Spleen (tissue), 7 donors: Measurements from ENCODE around the gene FGD5.

Experiments
- POLR2A ChIP-seq, 3 donors: fragments of 450-650 bp; IDR thresholded peaks; one replicate each; pipeline ENCODE4 v1.5.1; 2017; ENCODE audit warnings: antibody characterized with exemption in 3 of 3, mild to moderate bottlenecking in 1 of 3
- TF ChIP-seq, protein P1 (sequence below), 11 experiments: fragments of 200-600 bp in 7 of 11; fragments of 450-650 bp in 4 of 11; sonication (generic) in 4 of 11; IDR thresholded peaks in 8 of 11; conservative IDR thresholded peaks in 3 of 11; 1 replicate in 7 of 11; 2 replicates in 4 of 11; pipeline versions ENCODE4 v1.4.0 to v1.8.0; 2016 to 2021; ENCODE audit warnings: antibody characterized with exemption in 11 of 11, inconsistent platforms in 4 of 11, mild to moderate bottlenecking in 1 of 11
- donor health status: DM: no; HTN: no; CAD: no; lungs with moderate emphysema.
- donor health status: DM: no; HTN: no; CAD: no.
- donor health status: DM: no; HTN: no; CAD: no.

DNA sequence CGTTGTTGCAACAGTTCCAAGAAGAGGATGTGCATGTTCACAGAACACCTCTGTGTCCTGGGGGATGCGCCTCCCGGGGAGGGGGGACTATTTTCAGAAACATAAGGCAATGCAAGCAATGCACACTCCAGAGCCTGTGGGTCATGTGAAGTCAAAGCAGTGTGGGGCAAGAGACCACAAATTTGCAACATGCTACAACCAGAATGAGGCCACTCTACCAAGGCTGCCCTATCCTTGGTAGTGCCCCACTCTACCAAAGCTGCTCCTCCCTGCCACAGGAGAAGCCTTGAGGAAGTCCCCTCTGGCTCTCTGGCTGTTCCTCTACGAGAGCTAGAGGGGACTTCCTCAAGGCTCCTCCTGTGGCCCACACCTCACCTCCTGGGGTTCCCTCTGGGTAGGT lies 120.2 kb downstream of the FGD5 start:
- TF ChIP-seq, protein P1, sequence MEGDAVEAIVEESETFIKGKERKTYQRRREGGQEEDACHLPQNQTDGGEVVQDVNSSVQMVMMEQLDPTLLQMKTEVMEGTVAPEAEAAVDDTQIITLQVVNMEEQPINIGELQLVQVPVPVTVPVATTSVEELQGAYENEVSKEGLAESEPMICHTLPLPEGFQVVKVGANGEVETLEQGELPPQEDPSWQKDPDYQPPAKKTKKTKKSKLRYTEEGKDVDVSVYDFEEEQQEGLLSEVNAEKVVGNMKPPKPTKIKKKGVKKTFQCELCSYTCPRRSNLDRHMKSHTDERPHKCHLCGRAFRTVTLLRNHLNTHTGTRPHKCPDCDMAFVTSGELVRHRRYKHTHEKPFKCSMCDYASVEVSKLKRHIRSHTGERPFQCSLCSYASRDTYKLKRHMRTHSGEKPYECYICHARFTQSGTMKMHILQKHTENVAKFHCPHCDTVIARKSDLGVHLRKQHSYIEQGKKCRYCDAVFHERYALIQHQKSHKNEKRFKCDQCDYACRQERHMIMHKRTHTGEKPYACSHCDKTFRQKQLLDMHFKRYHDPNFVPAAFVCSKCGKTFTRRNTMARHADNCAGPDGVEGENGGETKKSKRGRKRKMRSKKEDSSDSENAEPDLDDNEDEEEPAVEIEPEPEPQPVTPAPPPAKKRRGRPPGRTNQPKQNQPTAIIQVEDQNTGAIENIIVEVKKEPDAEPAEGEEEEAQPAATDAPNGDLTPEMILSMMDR (IDR thresholded peaks at IDR 0.05 in 8 of 11, conservative IDR thresholded peaks at IDR 0.05 in 3 of 11) = no peak
- no peak for TF ChIP-seq POLR2A (IDR thresholded peaks at IDR 0.05)
